H1 (cell line): ENCODE results near the gene CREB1. TPM values are rescaled to one million over a fixed set of nuclear protein-coding genes. Genes with fewer than 3 reads are reported as not detected.

Experiments used
- CTCF ChIA-PET: fragments of 300-600 bp; sonication (Branson Sonifier 250); formaldehyde crosslinking; loops from one replicate; lab custom pipeline; 2021; ENCODE audit not compliant: partially characterized antibody; lab: Charles Lee
- POLR2A ChIA-PET: fragments of 300-600 bp; sonication (Branson Sonifier 250); formaldehyde crosslinking; loops from one replicate; lab custom pipeline; 2021; ENCODE audit warnings: inconsistent platforms; ENCODE audit not compliant: partially characterized antibody; lab: Charles Lee
- DNase-seq, 2 experiments: peaks; one replicate each; pipeline versions ENCODE4 v3.0.0 to v3.0.0-alpha.2; 2010 to 2022; ENCODE audit warnings: low spot score in 2 of 2, low read depth in 1 of 2, mixed read lengths in 1 of 2
- FAIRE-seq: peaks from 2 replicates; lab custom pipeline; 2011; peaks lifted over from hg19 to GRCh38; lab: Jason Lieb, UNC
- H2AFZ ChIP-seq: 2 replicates; pipeline ENCODE4 v1.8.1; 2012; ENCODE audit warnings: low read length, inconsistent platforms
- H2AK5ac ChIP-seq: 2 replicates; pipeline ENCODE4 v1.6.1; 2013; ENCODE audit warnings: low read depth, low read length
- H2BK120ac ChIP-seq: replicated peaks from 2 replicates; pipeline ENCODE3; 2013; ENCODE audit warnings: low read depth, low read length, inconsistent platforms
- H2BK12ac ChIP-seq: 2 replicates; pipeline ENCODE4 v1.6.1; 2013; ENCODE audit warnings: low read depth, low read length
- H2BK15ac ChIP-seq: 2 replicates; pipeline ENCODE4 v1.6.1; 2013; ENCODE audit warnings: low read length
- H2BK20ac ChIP-seq: 2 replicates; pipeline ENCODE4 v1.6.1; 2013; ENCODE audit warnings: low read length
- H2BK5ac ChIP-seq: 2 replicates; pipeline ENCODE4 v1.6.1; 2013; ENCODE audit warnings: low read depth, low read length
- H3K14ac ChIP-seq: 2 replicates; pipeline ENCODE4 v1.6.1; 2013; ENCODE audit warnings: inconsistent platforms; ENCODE audit not compliant: insufficient read length
- H3K18ac ChIP-seq: 2 replicates; pipeline ENCODE4 v1.6.1; 2013; ENCODE audit warnings: low read length; ENCODE audit errors: extremely low read depth
- H3K23ac ChIP-seq: 2 replicates; pipeline ENCODE4 v1.6.1; 2013; ENCODE audit warnings: inconsistent platforms; ENCODE audit not compliant: insufficient read length
- H3K23me2 ChIP-seq: 2 replicates; pipeline ENCODE4 v1.6.1; 2013; ENCODE audit warnings: low read depth, low read length
- H3K27ac ChIP-seq: 2 replicates; pipeline ENCODE4 v1.6.1; 2011; ENCODE audit warnings: low read depth, low read length, inconsistent platforms
- H3K27me3 ChIP-seq, 4 experiments: replicated peaks in 1 of 4; 1 replicate in 1 of 4; 2 replicates in 3 of 4; pipeline versions ENCODE4 v1.6.1 to v1.8.1; 2011 to 2013; ENCODE audit warnings: low read length in 3 of 4, mild to moderate bottlenecking in 3 of 4, inconsistent platforms in 2 of 4, mixed read lengths in 2 of 4, moderate library complexity in 1 of 4; ENCODE audit not compliant: control insufficient read depth in 3 of 4, insufficient read depth in 3 of 4; ENCODE audit errors: extremely low read depth in 1 of 4
- H3K36me3 ChIP-seq, 4 experiments: 2 replicates each; pipeline versions ENCODE4 v1.6.1 to v1.8.1; 2011 to 2013; ENCODE audit warnings: mild to moderate bottlenecking in 4 of 4, low read length in 3 of 4, moderate library complexity in 2 of 4, control low read depth in 1 of 4, inconsistent platforms in 1 of 4; ENCODE audit not compliant: insufficient read depth in 4 of 4, control insufficient read depth in 2 of 4
- H3K4ac ChIP-seq: replicated peaks from 2 replicates; pipeline ENCODE3; 2013; ENCODE audit warnings: low read length, low read depth, mixed read lengths, inconsistent platforms; ENCODE audit not compliant: insufficient read length
- H3K4me1 ChIP-seq, 4 experiments: replicated peaks in 1 of 4; 1 replicate in 1 of 4; 2 replicates in 3 of 4; pipeline versions ENCODE4 v1.6.1 to v1.8.1; 2011 to 2013; ENCODE audit warnings: low read length in 3 of 4, inconsistent platforms in 2 of 4, mixed read lengths in 1 of 4; ENCODE audit not compliant: insufficient read depth in 4 of 4, control insufficient read depth in 3 of 4
- H3K4me2 ChIP-seq, 2 experiments: 2 replicates each; pipeline versions ENCODE4 v1.6.1 to v1.8.1; 2011 to 2013; ENCODE audit warnings: low read depth in 2 of 2, low read length in 2 of 2, control low read depth in 1 of 2, inconsistent platforms in 1 of 2, mild to moderate bottlenecking in 1 of 2; ENCODE audit not compliant: insufficient read depth in 1 of 2
- H3K4me3 ChIP-seq, 4 experiments: fragments of 200-600, 300-600 bp in 1 of 4; sonication (generic), shearing (Covaris generic), sonication (Bioruptor Twin) in 1 of 4; 2 replicates each; pipeline versions ENCODE4 v1.5.1 to v1.8.1; 2011 to 2016; ENCODE audit warnings: low read length in 4 of 4, low read depth in 3 of 4, control low read depth in 2 of 4, inconsistent platforms in 2 of 4, mild to moderate bottlenecking in 2 of 4, mixed read lengths in 1 of 4, moderate library complexity in 1 of 4; ENCODE audit not compliant: insufficient read depth in 2 of 4; ENCODE audit errors: extremely low read depth in 1 of 4
- H3K56ac ChIP-seq: replicated peaks from 2 replicates; pipeline ENCODE3; 2013; ENCODE audit warnings: low read depth, mild to moderate bottlenecking, mixed read lengths, low read length, inconsistent platforms; ENCODE audit not compliant: insufficient read length
- H3K79me1 ChIP-seq: 2 replicates; pipeline ENCODE4 v1.6.1; 2013; ENCODE audit warnings: low read depth, low read length, control low read depth
- H3K79me2 ChIP-seq, 2 experiments: 2 replicates each; pipeline versions ENCODE4 v1.6.1 to v1.8.1; 2012 to 2013; ENCODE audit warnings: low read length in 2 of 2, mild to moderate bottlenecking in 2 of 2, inconsistent platforms in 1 of 2; ENCODE audit not compliant: insufficient read depth in 2 of 2, control insufficient read depth in 1 of 2
- H3K9ac ChIP-seq, 4 experiments: replicated peaks in 1 of 4; 1 replicate in 1 of 4; 2 replicates in 3 of 4; pipeline versions ENCODE4 v1.6.1 to v1.8.1; 2011 to 2013; ENCODE audit warnings: low read depth in 3 of 4, low read length in 3 of 4, control low read depth in 2 of 4, mild to moderate bottlenecking in 2 of 4, moderate library complexity in 2 of 4, inconsistent platforms in 1 of 4; ENCODE audit errors: extremely low read depth in 1 of 4
- H3K9me3 ChIP-seq, 2 experiments: 2 replicates each; pipeline versions ENCODE4 v1.6.1 to v1.8.1; 2012 to 2013; ENCODE audit warnings: mild to moderate bottlenecking in 2 of 2, moderate library complexity in 2 of 2, control low read depth in 1 of 2, inconsistent platforms in 1 of 2, low read depth in 1 of 2, low read length in 1 of 2, mixed read lengths in 1 of 2; ENCODE audit not compliant: insufficient read depth in 2 of 2
- H4K20me1 ChIP-seq, 2 experiments: replicated peaks in 1 of 2; 2 replicates each; pipeline versions ENCODE3 to v1.8.1; 2011 to 2013; ENCODE audit warnings: inconsistent platforms in 2 of 2, low read length in 2 of 2, mild to moderate bottlenecking in 1 of 2; ENCODE audit not compliant: insufficient read depth in 2 of 2, control insufficient read depth in 1 of 2
- H4K5ac ChIP-seq: 2 replicates; pipeline ENCODE4 v1.6.1; 2013; ENCODE audit warnings: low read length, low read depth, mixed read lengths, inconsistent platforms; ENCODE audit not compliant: insufficient read length
- H4K8ac ChIP-seq: 2 replicates; pipeline ENCODE4 v1.8.0; 2013; ENCODE audit warnings: mild to moderate bottlenecking, moderate library complexity, low read length, inconsistent platforms; ENCODE audit not compliant: insufficient read depth; ENCODE audit errors: extremely low read depth
- H4K91ac ChIP-seq: replicated peaks from 2 replicates; pipeline ENCODE3; 2013; ENCODE audit warnings: low read length, mixed read lengths, inconsistent platforms; ENCODE audit not compliant: insufficient read length
- CBX8 ChIP-seq: fragments of 300-800, 300-1000 bp; sonication (generic); IDR thresholded peaks from 2 replicates; pipeline ENCODE4 v1.7.1; 2016; ENCODE audit warnings: low read depth, low read length, borderline replicate concordance
- GABPA ChIP-seq: IDR thresholded peaks from 2 replicates; pipeline ENCODE4 v1.6.1; 2011; ENCODE audit warnings: mild to moderate bottlenecking, low read length, moderate library complexity, borderline replicate concordance; ENCODE audit not compliant: insufficient read depth
- GTF2F1 ChIP-seq: IDR thresholded peaks from 2 replicates; pipeline ENCODE4 v1.6.1; 2012; ENCODE audit warnings: low read depth, low read length, improper control_type of control experiment, borderline replicate concordance
- JUND ChIP-seq: IDR thresholded peaks from 2 replicates; pipeline ENCODE4 v1.6.1; 2011; ENCODE audit warnings: mild to moderate bottlenecking, improper control_type of control experiment, low read length
- MAFK ChIP-seq: IDR thresholded peaks from 2 replicates; pipeline ENCODE4 v1.6.1; 2012; ENCODE audit warnings: low read depth, mild to moderate bottlenecking, improper control_type of control experiment, low read length
- NANOG ChIP-seq: IDR thresholded peaks from 2 replicates; pipeline ENCODE4 v1.6.1; 2011; ENCODE audit warnings: low read length, low read depth, mild to moderate bottlenecking, inconsistent platforms; ENCODE audit not compliant: insufficient read depth, poor library complexity, severe bottlenecking
- POLR2A ChIP-seq, 2 experiments: IDR thresholded peaks; 1 replicate in 1 of 2; 2 replicates in 1 of 2; pipeline ENCODE4 v1.6.1; 2011; ENCODE audit warnings: low read depth in 2 of 2, low read length in 2 of 2, mild to moderate bottlenecking in 2 of 2; ENCODE audit errors: control extremely low read depth in 1 of 2
- POLR2AphosphoS5 ChIP-seq: IDR thresholded peaks from 2 replicates; pipeline ENCODE4 v1.6.1; 2011; ENCODE audit warnings: low read depth, low read length
- RXRA ChIP-seq: IDR thresholded peaks from 2 replicates; pipeline ENCODE4 v1.6.1; 2011; ENCODE audit warnings: low read depth, mild to moderate bottlenecking, low read length, moderate library complexity; ENCODE audit not compliant: insufficient read depth
- SAP30 ChIP-seq: fragments of 300-600 bp; sonication (generic); IDR thresholded peaks from 2 replicates; pipeline ENCODE4 v1.7.1; 2012; ENCODE audit warnings: low read length, moderate library complexity, mild to moderate bottlenecking, inconsistent platforms; ENCODE audit not compliant: insufficient read depth, insufficient replicate concordance
- SUZ12 ChIP-seq: fragments of 200-600 bp; sonication (generic); IDR thresholded peaks from 2 replicates; pipeline ENCODE4 v1.6.1; 2012; ENCODE audit warnings: mild to moderate bottlenecking, inconsistent platforms, low read length, moderate library complexity, mixed read lengths
- polyA plus RNA-seq, 7 experiments: library from polyadenylated mRNA; depleted of rRNA in 3 of 7; stranded (reverse) in 5 of 7; unstranded in 2 of 7; fragments of >200 nt in 5 of 7; fragments of 200-250 nt in 2 of 7; gene quantifications; 1 replicate in 5 of 7; 2 replicates in 1 of 7; 4 replicates in 1 of 7; pipeline versions ENCODE4 v1.2.1 to v1.2.3, GENCODE V29; 2011 to 2013; ENCODE audit warnings: missing spikeins in 2 of 7, mixed read lengths in 2 of 7
- total RNA-seq: library from RNA; stranded (reverse); fragmentation: NEBNext Ultra II Directional; extraction: Animal tissue kit (Norgen Biotek cat#: 25700); gene quantifications from 2 replicates; pipeline ENCODE4 v1.2.1, GENCODE V29; 2021

Gene CREB1
- total and polyA plus RNA-seq, 2 of the 8 experiments (the other 6 are each of a cell fraction or from before 2014, with no cell fraction given): 46.3 to 99.0 TPM

GRCh38 chr2:207483066-207483465 lies 46.7 kb upstream of the CREB1 start:
- Histone ChIP-seq H3K23me2 (no peaks in the 10 kb centered on the region), H3K9me3 (no peaks in the 10 kb centered on the region), H2BK120ac (no peak overlapping the region), H2BK20ac (no peak overlapping the region), H3K4ac (no peak overlapping the region), H3K23ac (no peak overlapping the region), H4K20me1 (no peaks in the 10 kb centered on the region), H2BK15ac (no peak overlapping the region), H3K4me3 (no peak overlapping the region), H3K36me3 (no peaks in the 10 kb centered on the region), H3K4me1 (peaks cover 0 to 10% (median under 1%) of the 10 kb centered on the region in 4 experiments; a peak in 1 of 7 replicates), H2BK12ac (no peak overlapping the region), H3K27ac (no peak overlapping the region), H3K56ac (no peak overlapping the region), H2AFZ (no peak overlapping the region), H4K5ac (no peak overlapping the region), H2AK5ac (no peak overlapping the region), H3K79me2 (no peaks in the 10 kb centered on the region), H3K14ac (no peak overlapping the region), H3K27me3 (no peaks in the 10 kb centered on the region), H3K4me2 (no peak overlapping the region), H4K91ac (no peak overlapping the region), H3K9ac (no peak overlapping the region), H2BK5ac (no peak overlapping the region), H4K8ac (no peak overlapping the region), H3K79me1 (no peaks in the 10 kb centered on the region), H3K18ac (no peak overlapping the region)
- TF ChIP-seq GTF2F1: no peak
- no peak for TF ChIP-seq SAP30
- TF ChIP-seq NANOG: no peak
- no peak for TF ChIP-seq POLR2A (IDR thresholded peaks at IDR 0.05; ENCODE audit: control extremely low read depth in 1 of 2, low read depth in 2 of 2, low read length in 2 of 2)
- no peak for TF ChIP-seq CBX8
- TF ChIP-seq MAFK: no peak
- no peak for TF ChIP-seq SUZ12
- TF ChIP-seq RXRA: no peak
- TF ChIP-seq JUND: no peak
- no peak for TF ChIP-seq GABPA
- no peak for TF ChIP-seq POLR2AphosphoS5
- POLR2A ChIA-PET: no interaction called here
- CTCF ChIA-PET: interaction anchor here (0.6 to 1.4 kb wide), 3 partner anchors 24 to 701 kb away, joined by 3 to 4 read pairs (median 3); no protein-coding TSS in a partner anchor
- no peak for FAIRE-seq
- DNase-seq: no peak
